ENCODE results near the gene TSPAN1.

- TF ChIP-seq POLR2A (IDR thresholded peaks at IDR 0.05; ENCODE audit: low read length) (no peak), GATA1 (IDR thresholded peaks at IDR 0.05; ENCODE audit: low read depth, low read length) (no peak)
Measured at GRCh38 chr1:46186076-46186475, 11.2 kb downstream of the TSPAN1 start.

Data from erythroblast (primary cell).